H1 (cell line): Measurements from ENCODE around the gene FAM193A. TPM values are rescaled to one million over a fixed set of nuclear protein-coding genes. Genes with fewer than 3 reads are reported as not detected.

Experiments
- CHD1 ChIP-seq: IDR thresholded peaks from 2 replicates; pipeline ENCODE4 v1.6.1; 2012; ENCODE audit warnings: low read depth, low read length, improper control_type of control experiment
- CHD2 ChIP-seq: IDR thresholded peaks from 2 replicates; pipeline ENCODE4 v1.6.1; 2012; ENCODE audit warnings: low read length, improper control_type of control experiment
- JUND ChIP-seq: IDR thresholded peaks from 2 replicates; pipeline ENCODE4 v1.6.1; 2011; ENCODE audit warnings: mild to moderate bottlenecking, improper control_type of control experiment, low read length
- KDM1A ChIP-seq: fragments of 200-600, 300-600 bp; sonication (generic); IDR thresholded peaks from 2 replicates; pipeline ENCODE4 v1.7.1; 2016; ENCODE audit warnings: mild to moderate bottlenecking, low read length, borderline replicate concordance
- POU5F1 ChIP-seq: IDR thresholded peaks from 2 replicates; pipeline ENCODE4 v1.6.1; 2011; ENCODE audit warnings: low read depth, mild to moderate bottlenecking, low read length, moderate library complexity
- RXRA ChIP-seq: IDR thresholded peaks from 2 replicates; pipeline ENCODE4 v1.6.1; 2011; ENCODE audit warnings: low read depth, mild to moderate bottlenecking, low read length, moderate library complexity; ENCODE audit not compliant: insufficient read depth
- SIX5 ChIP-seq: IDR thresholded peaks from 2 replicates; pipeline ENCODE4 v1.6.1; 2011; ENCODE audit warnings: mild to moderate bottlenecking, low read depth, low read length
- YY1 ChIP-seq: IDR thresholded peaks from 2 replicates; pipeline ENCODE4 v1.6.1; 2011; ENCODE audit warnings: low read depth, mild to moderate bottlenecking, low read length
- ZNF274 ChIP-seq: IDR thresholded peaks from 2 replicates; pipeline ENCODE4 v1.7.0; 2012; ENCODE audit warnings: low read length, borderline replicate concordance; ENCODE audit errors: extremely low read depth
- polyA plus RNA-seq, 7 experiments: library from polyadenylated mRNA; depleted of rRNA in 3 of 7; stranded (reverse) in 5 of 7; unstranded in 2 of 7; fragments of >200 nt in 5 of 7; fragments of 200-250 nt in 2 of 7; gene quantifications; 1 replicate in 5 of 7; 2 replicates in 1 of 7; 4 replicates in 1 of 7; pipeline versions ENCODE4 v1.2.1 to v1.2.3, GENCODE V29; 2011 to 2013; ENCODE audit warnings: missing spikeins in 2 of 7, mixed read lengths in 2 of 7
- total RNA-seq: library from RNA; stranded (reverse); fragmentation: NEBNext Ultra II Directional; extraction: Animal tissue kit (Norgen Biotek cat#: 25700); gene quantifications from 2 replicates; pipeline ENCODE4 v1.2.1, GENCODE V29; 2021
- TF ChIP-seq, protein P1 (sequence below): IDR thresholded peaks from 2 replicates; pipeline ENCODE4 v1.6.1; 2012; ENCODE audit warnings: low read length, inconsistent platforms

The FAM193A gene
- total and polyA plus RNA-seq, 2 of the 8 experiments (the other 6 are each of a cell fraction or from before 2014, with no cell fraction given), result 8.7 to 26.2 TPM

DNA sequence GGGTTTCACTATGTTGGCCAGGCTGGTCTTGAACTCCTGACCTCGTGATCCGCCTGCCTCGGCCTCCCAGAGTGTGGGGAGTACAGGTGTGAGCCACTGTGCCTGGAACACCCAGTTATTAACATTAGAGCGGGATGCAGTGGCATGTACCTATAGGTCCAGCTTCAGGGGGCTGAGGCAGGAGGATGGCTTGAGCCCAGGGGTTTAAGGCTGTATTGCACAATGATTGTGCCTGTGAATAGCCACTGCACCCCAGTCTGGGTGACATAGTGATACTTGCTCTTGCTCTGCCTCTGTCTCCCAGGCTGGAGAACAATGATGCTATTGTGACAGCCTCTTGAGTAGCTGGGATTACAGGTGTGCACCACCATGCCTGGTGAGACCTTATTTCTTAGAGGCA lies 39.8 kb downstream of the FAM193A start (continued):
- TF ChIP-seq, protein P1, sequence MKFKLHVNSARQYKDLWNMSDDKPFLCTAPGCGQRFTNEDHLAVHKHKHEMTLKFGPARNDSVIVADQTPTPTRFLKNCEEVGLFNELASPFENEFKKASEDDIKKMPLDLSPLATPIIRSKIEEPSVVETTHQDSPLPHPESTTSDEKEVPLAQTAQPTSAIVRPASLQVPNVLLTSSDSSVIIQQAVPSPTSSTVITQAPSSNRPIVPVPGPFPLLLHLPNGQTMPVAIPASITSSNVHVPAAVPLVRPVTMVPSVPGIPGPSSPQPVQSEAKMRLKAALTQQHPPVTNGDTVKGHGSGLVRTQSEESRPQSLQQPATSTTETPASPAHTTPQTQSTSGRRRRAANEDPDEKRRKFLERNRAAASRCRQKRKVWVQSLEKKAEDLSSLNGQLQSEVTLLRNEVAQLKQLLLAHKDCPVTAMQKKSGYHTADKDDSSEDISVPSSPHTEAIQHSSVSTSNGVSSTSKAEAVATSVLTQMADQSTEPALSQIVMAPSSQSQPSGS, result no peak
- no peak for TF ChIP-seq ZNF274
- no peak for TF ChIP-seq KDM1A
- no peak for TF ChIP-seq JUND
- TF ChIP-seq SIX5, result no peak
- no peak for TF ChIP-seq POU5F1
- TF ChIP-seq YY1, result no peak
- no peak for TF ChIP-seq CHD2
- TF ChIP-seq CHD1, result no peak
- no peak for TF ChIP-seq RXRA
